Central memory CD8-positive, alpha-beta T cell (primary cell): ENCODE data around the gene POTEI.
"Not testable (repeated sequence)": the region's sequence is repeated elsewhere in the genome, so short reads cannot be mapped to it uniquely, and the experiment has no call there.

ENCODE experiments used
- ATAC-seq: fragments of 150-1000 bp; cut with Tn5 transposase; replicated peaks from 2 replicates; pipeline ENCODE4 v1.10.0; 2022; ENCODE audit warnings: mild to moderate bottlenecking, moderate FRiP score, moderate number of reproducible peaks; ENCODE audit not compliant: poor library complexity, severe bottlenecking; ENCODE audit errors: extremely low read depth
- DNase-seq, 2 donors: peaks; one replicate each; pipeline ENCODE4 v3.0.0; 2021; ENCODE audit warnings: low spot score in 2 of 2
- H3K27ac Mint-ChIP-seq: one replicate; pipeline ENCODE4 v1.8.0; 2022; ENCODE audit warnings: low read depth, mild to moderate bottlenecking, moderate library complexity, mixed read lengths
- H3K27me3 Mint-ChIP-seq: one replicate; pipeline ENCODE4 v1.8.0; 2022; ENCODE audit warnings: mixed read lengths
- H3K36me3 Mint-ChIP-seq: one replicate; pipeline ENCODE4 v1.8.0; 2022; ENCODE audit warnings: mild to moderate bottlenecking, moderate library complexity, mixed read lengths; ENCODE audit not compliant: insufficient read depth
- H3K4me1 Mint-ChIP-seq: one replicate; pipeline ENCODE4 v1.8.0; 2022; ENCODE audit warnings: mixed read lengths
- H3K4me3 Mint-ChIP-seq: one replicate; pipeline ENCODE4 v1.8.0; 2022; ENCODE audit warnings: mild to moderate bottlenecking, moderate library complexity, mixed read lengths
- H3K9me3 Mint-ChIP-seq: one replicate; pipeline ENCODE4 v1.8.0; 2022; ENCODE audit warnings: mixed read lengths

The POTEI gene

GRCh38 chr2:130509228-130509627, at the start of gene POTEI:
Gene POTEI (minus strand): TSS chr2:130509328. CDS start chr2:130509235, 93 bp downstream.
- H3K27ac Mint-ChIP-seq, DNase-seq, H3K27me3 Mint-ChIP-seq, H3K36me3 Mint-ChIP-seq, H3K9me3 Mint-ChIP-seq, ATAC-seq, H3K4me1 Mint-ChIP-seq, H3K4me3 Mint-ChIP-seq: not testable (repeated sequence)

DNA sequence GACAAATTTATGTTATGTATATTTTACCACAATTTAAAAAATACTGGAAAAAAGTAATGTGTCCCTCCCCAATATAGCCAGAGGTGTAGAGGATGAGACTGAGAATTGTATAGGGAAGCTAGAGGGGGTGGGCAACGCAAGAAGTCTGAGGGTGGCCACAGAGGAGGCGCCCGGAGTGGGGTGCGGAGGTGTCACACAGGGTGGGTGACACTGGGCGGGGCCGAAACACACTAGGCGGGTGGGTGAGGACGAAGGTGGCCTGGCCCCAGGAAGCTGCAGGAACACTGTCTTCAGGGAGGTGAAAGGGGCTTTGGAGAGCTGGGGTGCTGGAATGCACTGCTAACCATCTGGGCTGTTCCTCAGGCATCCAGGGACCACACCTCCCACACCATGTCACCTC, 47.3 kb upstream of the POTEI start:
- H3K9me3 Mint-ChIP-seq, H3K27ac Mint-ChIP-seq, H3K4me3 Mint-ChIP-seq, ATAC-seq, H3K4me1 Mint-ChIP-seq, DNase-seq, H3K27me3 Mint-ChIP-seq, H3K36me3 Mint-ChIP-seq: not testable (repeated sequence)

- not testable (repeated sequence) for H3K4me3 Mint-ChIP-seq
- ATAC-seq = peak; percentile 66
Observed at GRCh38 chr2:130554178-130554577, 45.0 kb upstream of the POTEI start.

GRCh38 chr2:130549475-130549874, 40.3 kb upstream of the POTEI start:
- not testable (repeated sequence) for ATAC-seq, H3K36me3 Mint-ChIP-seq, H3K9me3 Mint-ChIP-seq, H3K27me3 Mint-ChIP-seq, H3K4me3 Mint-ChIP-seq, H3K27ac Mint-ChIP-seq, H3K4me1 Mint-ChIP-seq, DNase-seq

More at GRCh38 chr2:130554178-130554577, 45.0 kb upstream of the POTEI start:
- H3K27me3 Mint-ChIP-seq, DNase-seq, H3K9me3 Mint-ChIP-seq, H3K4me1 Mint-ChIP-seq, H3K27ac Mint-ChIP-seq, H3K36me3 Mint-ChIP-seq: not testable (repeated sequence)

DNA sequence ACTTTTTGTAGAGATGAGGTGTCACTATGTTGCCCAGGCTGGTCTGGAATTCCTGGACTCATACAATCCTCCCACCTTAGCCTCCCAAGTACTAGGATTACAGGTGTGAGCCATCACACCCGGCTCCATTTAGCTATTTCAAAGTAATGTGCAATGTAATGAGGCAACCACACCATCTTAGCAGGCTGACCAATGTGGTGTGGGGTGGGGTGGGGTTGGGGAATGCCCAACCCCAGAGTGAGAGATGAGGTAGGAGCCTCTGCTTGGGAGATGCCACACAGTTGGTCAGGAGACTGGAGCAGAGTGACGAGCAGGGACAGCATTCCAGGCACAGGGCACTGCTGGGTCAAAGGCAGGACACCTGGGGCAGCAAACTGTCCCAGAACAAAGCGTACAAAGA, 39.3 kb upstream of the POTEI start:
- H3K9me3 Mint-ChIP-seq, H3K27ac Mint-ChIP-seq, H3K36me3 Mint-ChIP-seq, H3K4me3 Mint-ChIP-seq, ATAC-seq, H3K4me1 Mint-ChIP-seq, DNase-seq, H3K27me3 Mint-ChIP-seq: not testable (repeated sequence)

- H3K4me3 Mint-ChIP-seq, H3K36me3 Mint-ChIP-seq, DNase-seq, H3K27ac Mint-ChIP-seq, H3K4me1 Mint-ChIP-seq, ATAC-seq, H3K27me3 Mint-ChIP-seq, H3K9me3 Mint-ChIP-seq: not testable (repeated sequence)
Observed at GRCh38 chr2:130544978-130545377, 35.9 kb upstream of the POTEI start.

DNA sequence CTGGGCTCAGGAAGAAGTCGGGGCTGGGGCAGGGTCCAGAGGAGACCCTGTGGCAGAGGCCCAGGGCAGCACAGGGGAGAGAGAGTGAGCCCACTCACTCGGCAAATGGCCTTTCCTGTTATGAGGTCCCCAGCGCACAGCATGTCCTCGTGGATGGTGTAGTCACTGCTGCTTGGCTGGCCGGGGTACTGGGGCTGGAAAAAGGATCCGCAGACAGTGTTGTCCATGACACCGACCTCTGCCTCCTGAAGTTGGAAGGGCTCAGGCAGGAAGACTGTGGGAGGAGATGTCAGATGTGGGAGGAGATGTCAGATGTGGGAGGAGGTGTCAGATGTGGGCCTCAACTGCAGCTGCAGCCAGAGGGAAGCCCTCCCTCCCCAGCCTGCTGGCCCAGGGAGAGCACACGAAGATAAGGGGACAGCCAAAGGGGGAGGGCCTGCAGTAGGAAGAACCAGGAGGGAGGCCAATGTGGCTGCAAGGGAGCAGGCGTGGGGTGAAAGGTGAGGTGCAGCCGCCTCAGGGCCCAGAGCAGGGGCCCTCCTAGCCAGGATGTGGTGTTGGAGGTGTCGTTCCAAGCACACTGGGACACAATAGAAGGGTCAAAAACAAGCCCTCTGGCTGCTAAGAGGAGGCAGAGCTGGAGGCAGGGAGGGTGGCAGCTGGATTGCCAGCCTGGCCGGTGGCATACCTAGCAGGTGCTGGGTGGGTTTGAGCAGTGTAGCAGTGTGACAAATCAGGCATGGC, 34.8 kb upstream of the POTEI start:
- not testable (repeated sequence) for H3K27ac Mint-ChIP-seq, H3K9me3 Mint-ChIP-seq, H3K27me3 Mint-ChIP-seq, H3K4me1 Mint-ChIP-seq, H3K36me3 Mint-ChIP-seq, DNase-seq, H3K4me3 Mint-ChIP-seq
- ATAC-seq = peak; percentile 54

- H3K4me3 Mint-ChIP-seq = not testable (repeated sequence)
Observed at GRCh38 chr2:130542789-130543188, 33.7 kb upstream of the POTEI start.

DNA sequence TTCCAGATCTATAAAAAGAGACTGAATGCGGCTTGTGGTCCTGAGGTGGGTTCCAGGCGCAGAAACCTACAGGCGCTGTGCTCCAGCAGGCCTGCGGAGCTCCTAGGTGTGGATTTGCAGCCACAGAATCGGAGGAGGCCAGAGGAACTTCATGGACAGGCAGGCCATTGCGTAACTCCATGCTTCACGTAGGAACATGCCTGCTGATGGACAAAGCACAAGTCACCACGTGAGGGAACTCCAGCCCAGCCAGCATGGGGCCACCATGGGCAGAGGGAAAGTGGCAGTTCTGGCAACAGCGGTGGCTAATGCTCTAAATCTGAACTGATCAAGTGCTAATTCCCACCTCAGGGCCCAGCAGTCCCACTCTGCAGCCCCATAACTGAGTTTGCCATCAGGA, 29.1 kb upstream of the POTEI start:
- not testable (repeated sequence) for ATAC-seq, H3K27ac Mint-ChIP-seq, H3K36me3 Mint-ChIP-seq, H3K9me3 Mint-ChIP-seq, H3K4me3 Mint-ChIP-seq, DNase-seq, H3K4me1 Mint-ChIP-seq, H3K27me3 Mint-ChIP-seq

More at GRCh38 chr2:130542789-130543188, 33.7 kb upstream of the POTEI start:
- H3K27me3 Mint-ChIP-seq, H3K9me3 Mint-ChIP-seq, H3K27ac Mint-ChIP-seq, H3K4me1 Mint-ChIP-seq, DNase-seq, ATAC-seq, H3K36me3 Mint-ChIP-seq: not testable (repeated sequence)

DNA sequence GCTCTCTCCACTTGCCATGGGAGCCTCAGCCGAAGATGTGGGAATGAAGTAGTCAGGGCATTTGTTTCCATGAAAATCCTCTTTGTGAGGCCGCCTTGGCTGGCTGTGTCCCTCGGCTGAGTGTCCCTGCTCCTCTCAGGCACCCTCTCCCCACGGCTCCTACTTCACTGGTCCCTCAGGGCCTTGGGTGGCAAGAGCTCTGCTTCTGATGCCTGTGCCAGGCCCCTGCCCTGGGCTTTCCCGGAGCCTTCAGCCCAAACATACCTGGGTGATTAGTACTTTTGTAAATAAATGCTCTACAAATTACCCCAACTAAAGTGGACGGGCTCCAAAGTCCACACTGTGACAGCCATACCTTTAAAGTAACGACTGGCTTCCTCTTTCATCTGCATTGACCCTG, 27.5 kb upstream of the POTEI start:
- not testable (repeated sequence) for H3K36me3 Mint-ChIP-seq, H3K4me3 Mint-ChIP-seq, H3K27me3 Mint-ChIP-seq, H3K27ac Mint-ChIP-seq, DNase-seq, H3K4me1 Mint-ChIP-seq, H3K9me3 Mint-ChIP-seq, ATAC-seq

DNA sequence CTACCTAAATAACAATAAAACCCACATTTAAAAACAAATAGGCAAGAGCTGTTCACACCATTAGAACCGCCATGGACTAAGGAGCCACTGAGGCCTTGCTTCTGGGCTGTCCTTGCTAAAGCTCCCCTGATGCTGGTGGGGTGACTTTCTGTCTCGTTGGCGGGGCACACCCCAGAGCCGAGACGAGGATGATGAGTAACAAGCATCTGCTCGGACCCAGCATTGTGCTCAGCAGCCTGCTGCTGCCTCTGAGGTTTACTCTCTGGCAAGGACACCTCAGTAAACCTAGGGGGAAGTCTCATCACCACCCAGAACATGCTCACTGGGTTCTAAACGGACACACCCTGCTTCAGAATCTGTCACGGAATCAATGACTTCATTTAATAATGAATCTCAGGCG, 22.5 kb upstream of the POTEI start:
- H3K4me3 Mint-ChIP-seq, DNase-seq, H3K4me1 Mint-ChIP-seq, H3K27ac Mint-ChIP-seq, H3K9me3 Mint-ChIP-seq, H3K36me3 Mint-ChIP-seq, H3K27me3 Mint-ChIP-seq: not testable (repeated sequence)
- peak; percentile 60 for ATAC-seq

DNA sequence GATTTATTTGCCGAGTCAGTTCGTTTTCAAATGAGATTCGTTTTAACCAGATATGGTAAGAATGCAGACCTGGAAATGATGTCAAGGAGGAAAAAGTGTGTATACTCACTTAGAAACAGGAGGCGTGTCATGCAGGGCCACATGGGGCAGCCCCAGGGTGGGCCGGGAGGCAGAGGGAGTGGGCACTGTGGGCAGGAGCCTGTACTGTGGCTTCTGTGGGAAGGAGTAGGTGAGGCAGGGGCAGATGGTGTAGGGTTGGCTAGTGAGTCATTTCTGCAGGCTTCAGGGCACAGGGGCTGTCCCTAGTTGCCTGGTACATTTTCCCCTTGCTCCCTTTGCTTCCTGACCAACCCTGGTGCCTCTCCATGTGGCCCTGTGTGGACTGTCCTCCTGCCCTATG, 22.1 kb upstream of the POTEI start:
- H3K36me3 Mint-ChIP-seq, H3K27me3 Mint-ChIP-seq, DNase-seq, H3K9me3 Mint-ChIP-seq, H3K4me3 Mint-ChIP-seq, H3K4me1 Mint-ChIP-seq, H3K27ac Mint-ChIP-seq: not testable (repeated sequence)
- ATAC-seq = peak; percentile 86

GRCh38 chr2:130530212-130530611, 21.1 kb upstream of the POTEI start:
- H3K27ac Mint-ChIP-seq, H3K9me3 Mint-ChIP-seq, H3K36me3 Mint-ChIP-seq, H3K4me1 Mint-ChIP-seq, ATAC-seq, H3K27me3 Mint-ChIP-seq, DNase-seq, H3K4me3 Mint-ChIP-seq: not testable (repeated sequence)
